GM21381 (cell line): ENCODE results near the gene RIPK4.
"Not testable (repeated sequence)": the region's sequence is repeated elsewhere in the genome, so short reads cannot be mapped to it uniquely, and the experiment has no call there.

ENCODE experiments used
- ATAC-seq: cut with Tn5 transposase; IDR thresholded peaks from one replicate; pipeline ENCODE4 v1.9.1; 2021; ENCODE audit warnings: mild to moderate bottlenecking, moderate library complexity; ENCODE audit not compliant: unreplicated experiment

RIPK4 gene

DNA sequence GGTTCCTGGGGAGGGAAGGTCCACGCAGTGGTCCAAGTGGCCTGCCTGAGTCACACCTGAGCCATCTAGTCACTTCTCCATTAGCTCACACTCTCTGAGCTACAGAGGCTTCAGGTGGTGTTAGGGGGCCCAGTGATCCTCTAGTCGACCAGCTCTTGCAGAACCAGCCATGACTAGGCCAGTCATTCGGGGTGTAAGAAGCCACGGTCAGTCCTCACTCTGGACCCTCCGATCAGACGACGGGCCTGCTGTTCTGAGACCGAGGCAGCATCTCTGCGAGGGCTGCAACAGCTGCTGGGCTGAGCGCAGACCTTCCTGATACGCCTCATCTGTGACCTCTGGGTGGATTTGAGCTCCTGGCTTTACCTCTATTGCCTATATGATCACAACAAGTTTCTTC is 68.8 kb downstream of the RIPK4 start:
- ATAC-seq: no peak

DNA sequence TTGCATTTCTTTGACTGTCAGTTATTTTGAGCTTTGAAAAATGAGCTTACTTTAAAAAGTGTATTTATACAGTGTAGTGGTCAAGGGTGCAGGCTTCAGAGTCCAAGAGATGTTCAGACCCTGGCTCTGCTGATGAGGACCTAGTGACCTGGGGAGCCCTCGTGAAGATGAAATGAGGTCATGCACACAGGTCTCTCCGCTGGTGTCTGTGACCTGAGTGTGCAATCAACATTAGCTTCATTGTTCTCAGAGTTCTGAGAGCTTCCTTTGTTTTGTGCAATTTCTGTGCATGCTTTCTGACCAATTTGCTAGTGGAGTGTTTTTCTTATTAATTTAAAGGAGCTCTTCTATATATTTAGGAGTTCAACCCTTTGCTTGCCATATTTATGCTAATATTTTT is 71.3 kb downstream of the RIPK4 start:
- no peak for ATAC-seq

- ATAC-seq: not testable (repeated sequence)
Measured at GRCh38 chr21:41694042-41694441, 72.8 kb downstream of the RIPK4 start.

- ATAC-seq: no peak
Measured at GRCh38 chr21:41692185-41692565, 74.7 kb downstream of the RIPK4 start.

- ATAC-seq: no peak
Measured at GRCh38 chr21:41691205-41692184, 75.4 kb downstream of the RIPK4 start.
